HL-60 (cell line): ENCODE data around the gene CDK12.

Source experiments
- CTCF ChIP-seq: IDR thresholded peaks from one replicate; pipeline ENCODE4 v1.5.1; 2011; ENCODE audit warnings: low read length, control low read depth, inconsistent platforms; ENCODE audit not compliant: insufficient read depth
- SPI1 ChIP-seq: IDR thresholded peaks from 2 replicates; pipeline ENCODE4 v1.6.1; 2012; ENCODE audit warnings: low read depth, mild to moderate bottlenecking, borderline replicate concordance
- TF ChIP-seq, protein P1 (sequence below): IDR thresholded peaks from 2 replicates; pipeline ENCODE4 v1.6.1; 2012; ENCODE audit warnings: low read depth; ENCODE audit not compliant: insufficient replicate concordance

- TF ChIP-seq CTCF = no peak
- TF ChIP-seq, protein P1, sequence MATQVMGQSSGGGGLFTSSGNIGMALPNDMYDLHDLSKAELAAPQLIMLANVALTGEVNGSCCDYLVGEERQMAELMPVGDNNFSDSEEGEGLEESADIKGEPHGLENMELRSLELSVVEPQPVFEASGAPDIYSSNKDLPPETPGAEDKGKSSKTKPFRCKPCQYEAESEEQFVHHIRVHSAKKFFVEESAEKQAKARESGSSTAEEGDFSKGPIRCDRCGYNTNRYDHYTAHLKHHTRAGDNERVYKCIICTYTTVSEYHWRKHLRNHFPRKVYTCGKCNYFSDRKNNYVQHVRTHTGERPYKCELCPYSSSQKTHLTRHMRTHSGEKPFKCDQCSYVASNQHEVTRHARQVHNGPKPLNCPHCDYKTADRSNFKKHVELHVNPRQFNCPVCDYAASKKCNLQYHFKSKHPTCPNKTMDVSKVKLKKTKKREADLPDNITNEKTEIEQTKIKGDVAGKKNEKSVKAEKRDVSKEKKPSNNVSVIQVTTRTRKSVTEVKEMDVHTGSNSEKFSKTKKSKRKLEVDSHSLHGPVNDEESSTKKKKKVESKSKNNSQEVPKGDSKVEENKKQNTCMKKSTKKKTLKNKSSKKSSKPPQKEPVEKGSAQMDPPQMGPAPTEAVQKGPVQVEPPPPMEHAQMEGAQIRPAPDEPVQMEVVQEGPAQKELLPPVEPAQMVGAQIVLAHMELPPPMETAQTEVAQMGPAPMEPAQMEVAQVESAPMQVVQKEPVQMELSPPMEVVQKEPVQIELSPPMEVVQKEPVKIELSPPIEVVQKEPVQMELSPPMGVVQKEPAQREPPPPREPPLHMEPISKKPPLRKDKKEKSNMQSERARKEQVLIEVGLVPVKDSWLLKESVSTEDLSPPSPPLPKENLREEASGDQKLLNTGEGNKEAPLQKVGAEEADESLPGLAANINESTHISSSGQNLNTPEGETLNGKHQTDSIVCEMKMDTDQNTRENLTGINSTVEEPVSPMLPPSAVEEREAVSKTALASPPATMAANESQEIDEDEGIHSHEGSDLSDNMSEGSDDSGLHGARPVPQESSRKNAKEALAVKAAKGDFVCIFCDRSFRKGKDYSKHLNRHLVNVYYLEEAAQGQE = no peak
- TF ChIP-seq SPI1 = no peak
Measured at GRCh38 chr17:39555368-39555767, 94.1 kb downstream of the CDK12 start.
